ENCODE results near the gene TMEM250.

DNA sequence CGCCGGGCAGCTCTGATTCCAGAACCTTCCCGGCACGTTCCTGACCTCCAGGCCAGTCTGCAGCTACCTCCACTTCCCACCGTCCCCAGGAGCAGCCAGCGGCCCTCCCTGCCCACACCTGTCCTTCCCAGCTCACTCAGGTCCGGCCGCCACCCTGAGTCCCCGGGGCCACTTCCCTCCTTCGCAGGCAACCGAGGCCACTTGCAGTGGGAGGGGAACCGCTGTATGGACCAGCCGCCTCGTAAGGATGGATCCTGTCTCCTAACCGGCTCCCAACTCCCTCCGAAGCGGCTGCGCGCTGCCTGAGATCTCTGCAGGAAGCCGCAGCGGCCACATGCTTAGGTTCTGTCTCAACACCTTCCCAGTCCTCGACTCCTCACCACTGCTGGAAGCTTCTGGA lies 7.5 kb downstream of the TMEM250 start:
- TF ChIP-seq SPI1 (IDR thresholded peaks at IDR 0.05; ENCODE audit: low read depth, low read length) (no peak), POLR2AphosphoS5 (IDR thresholded peaks at IDR 0.05; ENCODE audit: low read depth, low read length) (no peak)
